ENCODE results near the gene TTLL5. TPM values are rescaled to one million over a fixed set of nuclear protein-coding genes. Genes with fewer than 3 reads are reported as not detected.

The TTLL5 gene
- total RNA-seq, 1 experiment from 2014 or later: 35.7 TPM

GRCh38 chr14:75645056-75645455 lies 16.0 kb upstream of the TTLL5 start:
- Histone ChIP-seq H3K27me3 (ENCODE audit: insufficient read depth, low read length) (no peaks in the 10 kb centered on the region), H3K9me3 (ENCODE audit: control insufficient read depth, low read depth, low read length) (no peaks in the 10 kb centered on the region), H2BK20ac (ENCODE audit: low read depth, low read length, poor library complexity, severe bottlenecking) (no peak overlapping the region), H3K79me1 (ENCODE audit: insufficient read depth, low read depth, low read length, poor library complexity, severe bottlenecking) (no peaks in the 10 kb centered on the region), H4K91ac (ENCODE audit: insufficient read length, low read depth, low read length) (no peak overlapping the region), H2BK15ac (ENCODE audit: low read depth, low read length) (no peak overlapping the region), H2AFZ (ENCODE audit: low read length) (no peak overlapping the region), H3K14ac (ENCODE audit: insufficient read depth, low read length) (no peak overlapping the region), H3K27ac (ENCODE audit: insufficient read length, low read depth, low read length) (no peak overlapping the region), H3T11ph (ENCODE audit: low read length) (no peak overlapping the region), H3K4me1 (ENCODE audit: insufficient read depth, low read length) (no peaks in the 10 kb centered on the region), H2BK120ac (ENCODE audit: low read depth, low read length, poor library complexity, severe bottlenecking) (no peak overlapping the region), H3K4ac (ENCODE audit: low read depth, low read length) (no peak overlapping the region), H2BK5ac (ENCODE audit: insufficient read length, low read length) (no peak overlapping the region), H3K79me2 (ENCODE audit: insufficient read depth, low read length) (no peaks in the 10 kb centered on the region), H4K20me1 (ENCODE audit: control insufficient read depth, insufficient read depth, insufficient read length) (no peaks in the 10 kb centered on the region), H4K8ac (replicated peaks; ENCODE audit: insufficient read length, low read depth, low read length) (no peak overlapping the region), H3K56ac (ENCODE audit: insufficient read length, low read depth, low read length) (no peak overlapping the region), H2BK12ac (ENCODE audit: insufficient read length, low read depth, low read length) (no peak overlapping the region), H3K4me2 (ENCODE audit: insufficient read depth, insufficient read length, low read length) (no peak overlapping the region), H3K23ac (ENCODE audit: insufficient read length, low read depth, low read length) (no peak overlapping the region), H2AK5ac (ENCODE audit: insufficient read length, low read length) (no peak overlapping the region), H3K9ac (ENCODE audit: extremely low read depth, insufficient read length, low read length) (no peak overlapping the region), H3K18ac (ENCODE audit: insufficient read length, low read depth, low read length) (no peak overlapping the region), H3K23me2 (ENCODE audit: insufficient read length, low read depth, low read length, poor library complexity, severe bottlenecking) (no peaks in the 10 kb centered on the region), H4K5ac (ENCODE audit: insufficient read length, low read depth, low read length) (no peak overlapping the region)
- Mint-ChIP-seq H3K27ac (peak overlapping the region in 1 of 3 experiments; percentile 12; a peak in 1 of 7 replicates), H3K27me3 (ENCODE audit: low read depth) (no peaks in the 10 kb centered on the region), H3K9me3 (no peaks in the 10 kb centered on the region), H3K36me3 (ENCODE audit: insufficient read depth in 1 of 3, low read depth in 3 of 3) (peaks cover 10 to 23% (median 10%) of the 10 kb centered on the region in 3 experiments), H3K4me3 (no peak overlapping the region), H3K4me1 (no peaks in the 10 kb centered on the region)
- no peak for DNase-seq
- TF ChIP-seq, protein P1, sequence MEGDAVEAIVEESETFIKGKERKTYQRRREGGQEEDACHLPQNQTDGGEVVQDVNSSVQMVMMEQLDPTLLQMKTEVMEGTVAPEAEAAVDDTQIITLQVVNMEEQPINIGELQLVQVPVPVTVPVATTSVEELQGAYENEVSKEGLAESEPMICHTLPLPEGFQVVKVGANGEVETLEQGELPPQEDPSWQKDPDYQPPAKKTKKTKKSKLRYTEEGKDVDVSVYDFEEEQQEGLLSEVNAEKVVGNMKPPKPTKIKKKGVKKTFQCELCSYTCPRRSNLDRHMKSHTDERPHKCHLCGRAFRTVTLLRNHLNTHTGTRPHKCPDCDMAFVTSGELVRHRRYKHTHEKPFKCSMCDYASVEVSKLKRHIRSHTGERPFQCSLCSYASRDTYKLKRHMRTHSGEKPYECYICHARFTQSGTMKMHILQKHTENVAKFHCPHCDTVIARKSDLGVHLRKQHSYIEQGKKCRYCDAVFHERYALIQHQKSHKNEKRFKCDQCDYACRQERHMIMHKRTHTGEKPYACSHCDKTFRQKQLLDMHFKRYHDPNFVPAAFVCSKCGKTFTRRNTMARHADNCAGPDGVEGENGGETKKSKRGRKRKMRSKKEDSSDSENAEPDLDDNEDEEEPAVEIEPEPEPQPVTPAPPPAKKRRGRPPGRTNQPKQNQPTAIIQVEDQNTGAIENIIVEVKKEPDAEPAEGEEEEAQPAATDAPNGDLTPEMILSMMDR (conservative IDR thresholded peaks at IDR 0.05): no peak
